ENCODE results near the gene GCSAM. TPM values are rescaled to one million over a fixed set of nuclear protein-coding genes. Genes with fewer than 3 reads are reported as not detected.

The GCSAM gene
- total and polyA plus RNA-seq, 2 experiments from 2014 or later = 0.66 TPM; not detected in 1

DNA sequence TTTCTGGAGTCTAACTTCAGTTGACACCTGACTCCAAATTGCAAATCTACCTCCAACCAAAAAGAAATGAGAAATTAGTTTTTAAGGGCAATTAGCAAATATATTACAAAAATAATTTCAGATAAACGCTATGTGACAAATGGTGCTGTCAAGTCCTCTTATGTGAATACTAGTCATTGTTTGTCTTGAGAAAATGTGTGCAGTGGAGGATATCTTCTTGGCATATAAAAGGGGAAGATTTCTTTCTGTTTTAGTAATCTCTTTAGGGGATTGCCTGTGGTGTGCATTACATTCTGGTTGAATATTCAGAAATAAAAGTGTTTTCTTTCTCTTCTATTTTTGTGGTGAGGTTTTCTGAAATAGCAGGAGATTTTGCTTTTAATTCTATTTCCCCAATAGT, 3.0 kb upstream of the GCSAM start:
- no peak for DNase-seq (ENCODE audit: low spot score)
- Histone ChIP-seq H3K4me2 (no peak overlapping the region), H3K9me2 (replicated peaks; ENCODE audit: insufficient read depth) (no peaks in the 10 kb centered on the region), H3K27ac (no peak overlapping the region), H3K9me3 (ENCODE audit: low read depth) (no peaks in the 10 kb centered on the region), H3K79me2 (no peaks in the 10 kb centered on the region), H3K27me3 (no peaks in the 10 kb centered on the region), H3K4me3 (no peak overlapping the region), H3K36me3 (replicated peaks; ENCODE audit: insufficient read depth, low read depth) (no peaks in the 10 kb centered on the region), H2AFZ (no peak overlapping the region), H3K4me1 (ENCODE audit: insufficient read depth) (no peaks in the 10 kb centered on the region), H4K20me1 (ENCODE audit: insufficient read depth, poor library complexity, severe bottlenecking) (no peaks in the 10 kb centered on the region)
- WGBS (ENCODE audit: low lambda C conversion rate, missing lambda C conversion rate) = 98% methylated on average over 1 of the region's 1 CpG
- no peak for TF ChIP-seq EZH2phosphoT487 (IDR thresholded peaks at IDR 0.05; ENCODE audit: low read depth, severe bottlenecking, unreplicated experiment)
- TF ChIP-seq, protein P1, sequence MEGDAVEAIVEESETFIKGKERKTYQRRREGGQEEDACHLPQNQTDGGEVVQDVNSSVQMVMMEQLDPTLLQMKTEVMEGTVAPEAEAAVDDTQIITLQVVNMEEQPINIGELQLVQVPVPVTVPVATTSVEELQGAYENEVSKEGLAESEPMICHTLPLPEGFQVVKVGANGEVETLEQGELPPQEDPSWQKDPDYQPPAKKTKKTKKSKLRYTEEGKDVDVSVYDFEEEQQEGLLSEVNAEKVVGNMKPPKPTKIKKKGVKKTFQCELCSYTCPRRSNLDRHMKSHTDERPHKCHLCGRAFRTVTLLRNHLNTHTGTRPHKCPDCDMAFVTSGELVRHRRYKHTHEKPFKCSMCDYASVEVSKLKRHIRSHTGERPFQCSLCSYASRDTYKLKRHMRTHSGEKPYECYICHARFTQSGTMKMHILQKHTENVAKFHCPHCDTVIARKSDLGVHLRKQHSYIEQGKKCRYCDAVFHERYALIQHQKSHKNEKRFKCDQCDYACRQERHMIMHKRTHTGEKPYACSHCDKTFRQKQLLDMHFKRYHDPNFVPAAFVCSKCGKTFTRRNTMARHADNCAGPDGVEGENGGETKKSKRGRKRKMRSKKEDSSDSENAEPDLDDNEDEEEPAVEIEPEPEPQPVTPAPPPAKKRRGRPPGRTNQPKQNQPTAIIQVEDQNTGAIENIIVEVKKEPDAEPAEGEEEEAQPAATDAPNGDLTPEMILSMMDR (IDR thresholded peaks at IDR 0.05; ENCODE audit: poor library complexity) = no peak

DNA sequence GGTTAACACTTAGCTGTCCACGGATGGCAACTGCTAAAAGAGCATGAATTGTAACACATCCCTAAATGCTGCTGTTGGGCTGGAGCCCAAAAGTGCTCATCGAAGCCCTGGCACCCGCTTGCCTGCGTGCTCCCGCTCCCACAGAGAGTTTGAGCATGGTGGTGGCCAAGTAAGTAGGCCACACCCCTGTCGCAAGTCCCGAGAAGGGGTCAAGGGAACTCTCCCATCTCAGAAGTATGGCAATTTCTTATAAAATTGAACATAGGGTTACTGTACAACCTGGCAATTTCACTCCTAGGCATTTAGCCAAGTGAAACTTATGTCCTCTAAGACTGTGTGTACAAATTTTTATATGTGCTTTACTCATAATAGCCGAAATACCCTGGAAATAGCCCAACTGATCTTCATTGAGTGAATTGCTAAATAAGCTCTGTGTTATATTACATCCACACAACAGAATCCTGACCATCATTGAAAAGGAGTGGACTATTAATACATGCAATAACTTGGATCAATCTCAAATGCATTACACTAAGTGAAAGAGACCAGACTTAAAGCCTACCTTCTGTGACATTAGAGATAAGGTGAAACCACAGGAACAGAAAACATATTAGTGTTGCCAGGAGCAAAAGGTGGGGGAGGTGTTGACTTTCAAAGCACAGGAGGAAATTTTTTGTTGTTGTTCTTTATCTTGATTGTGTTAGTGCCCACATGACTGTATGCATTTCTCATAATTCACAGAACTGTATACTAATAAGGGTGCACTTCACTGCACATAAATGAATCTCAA, 1.5 kb upstream of the GCSAM start:
- Histone ChIP-seq H4K20me1 (ENCODE audit: insufficient read depth, poor library complexity, severe bottlenecking) (no peaks in the 10 kb centered on the region), H3K9me3 (ENCODE audit: low read depth) (no peaks in the 10 kb centered on the region), H3K79me2 (no peaks in the 10 kb centered on the region), H3K4me2 (no peak overlapping the region), H3K4me1 (ENCODE audit: insufficient read depth) (no peaks in the 10 kb centered on the region), H3K27me3 (no peaks in the 10 kb centered on the region), H3K9me2 (replicated peaks; ENCODE audit: insufficient read depth) (no peaks in the 10 kb centered on the region), H3K27ac (no peak overlapping the region), H2AFZ (no peak overlapping the region), H3K4me3 (no peak overlapping the region), H3K36me3 (replicated peaks; ENCODE audit: insufficient read depth, low read depth) (no peaks in the 10 kb centered on the region)
- no peak for DNase-seq (ENCODE audit: low spot score)
- 88% methylated on average over 8 of the region's 8 CpGs for WGBS (ENCODE audit: low lambda C conversion rate, missing lambda C conversion rate)
- TF ChIP-seq, protein P1 (IDR thresholded peaks at IDR 0.05; ENCODE audit: poor library complexity) = no peak
- no peak for TF ChIP-seq EZH2phosphoT487 (IDR thresholded peaks at IDR 0.05; ENCODE audit: low read depth, severe bottlenecking, unreplicated experiment)
- no peak for TF ChIP-seq EZH2 (IDR thresholded peaks at IDR 0.05; ENCODE audit: borderline replicate concordance)

DNA sequence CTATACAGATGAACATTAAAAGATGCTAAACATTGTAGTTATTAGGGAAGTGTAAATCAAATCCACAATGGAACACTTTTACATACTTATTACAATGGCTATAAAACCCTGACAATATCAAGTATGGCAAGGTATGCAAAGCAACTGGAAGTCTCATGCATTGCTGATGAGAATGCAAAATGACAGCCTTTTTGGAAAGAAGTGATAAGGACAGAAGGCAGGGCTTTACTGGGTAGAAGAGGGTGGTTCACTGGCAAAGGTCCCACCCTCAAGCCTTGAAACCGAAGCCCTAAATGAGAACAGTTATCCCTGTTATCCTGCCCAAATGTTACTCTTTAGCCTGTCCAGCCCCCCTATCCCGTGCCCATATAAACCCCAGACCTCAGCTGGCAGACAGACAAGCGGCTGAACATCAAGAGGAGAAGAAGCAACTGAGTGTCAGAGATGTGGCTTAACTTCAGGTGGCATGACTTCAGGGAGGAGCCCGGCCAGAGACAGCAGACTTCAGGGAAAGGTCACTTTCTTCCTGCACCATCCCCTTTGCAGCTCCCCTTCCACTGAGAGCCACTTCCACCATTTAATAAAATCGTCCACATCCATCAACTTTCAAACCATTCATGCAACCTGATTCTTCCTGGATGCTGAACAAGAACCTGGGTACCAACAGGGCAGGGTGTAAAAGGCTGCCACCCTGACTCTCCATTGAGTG, 732 bp upstream of the GCSAM start:
- Histone ChIP-seq H3K4me3 (no peak overlapping the region), H3K4me2 (no peak overlapping the region), H3K27me3 (no peaks in the 10 kb centered on the region), H2AFZ (no peak overlapping the region), H3K36me3 (replicated peaks; ENCODE audit: insufficient read depth, low read depth) (no peaks in the 10 kb centered on the region), H3K27ac (no peak overlapping the region), H3K79me2 (no peaks in the 10 kb centered on the region), H4K20me1 (ENCODE audit: insufficient read depth, poor library complexity, severe bottlenecking) (no peaks in the 10 kb centered on the region), H3K9me3 (ENCODE audit: low read depth) (no peaks in the 10 kb centered on the region), H3K4me1 (ENCODE audit: insufficient read depth) (peaks cover 3% of the 10 kb centered on the region), H3K9me2 (replicated peaks; ENCODE audit: insufficient read depth) (no peaks in the 10 kb centered on the region)
- no peak for DNase-seq (ENCODE audit: low spot score)
- TF ChIP-seq EZH2 (IDR thresholded peaks at IDR 0.05; ENCODE audit: borderline replicate concordance) = no peak
- TF ChIP-seq, protein P1 (IDR thresholded peaks at IDR 0.05; ENCODE audit: poor library complexity) = no peak
- TF ChIP-seq EZH2phosphoT487 (IDR thresholded peaks at IDR 0.05; ENCODE audit: low read depth, severe bottlenecking, unreplicated experiment) = no peak
- WGBS (ENCODE audit: low lambda C conversion rate, missing lambda C conversion rate) = 77% methylated on average over 5 of the region's 5 CpGs

All from hepatocyte (in vitro differentiated cells).